ENCODE measurements around the gene BMP8A. TPM values are rescaled to one million over a fixed set of nuclear protein-coding genes. Genes with fewer than 3 reads are reported as not detected.
"Not testable (repeated sequence)": the region's sequence is repeated elsewhere in the genome, so short reads cannot be mapped to it uniquely, and the experiment has no call there.

BMP8A gene
- total RNA-seq, 4 donors from 2014 or later, result 0.40 to 4.0 (median 1.2) TPM

GRCh38 chr1:39472826-39473225 is 18.6 kb upstream of the BMP8A start:
- no peak overlapping the region for H3K4me3 ChIP-seq
- no peak for ATAC-seq
- no peaks in the 10 kb centered on the region for H3K27me3 ChIP-seq
- no peaks in the 10 kb centered on the region for H3K9me3 ChIP-seq
- no peak overlapping the region for H3K27ac ChIP-seq
- no peaks in the 10 kb centered on the region for H3K4me1 ChIP-seq
- peaks cover 5 to 98% of the 10 kb centered on the region in 2 donors for H3K36me3 ChIP-seq
- TF ChIP-seq POLR2A (IDR thresholded peaks at IDR 0.05) (no peak), EP300 (IDR thresholded peaks at IDR 0.05) (no peak), POLR2AphosphoS5 (IDR thresholded peaks at IDR 0.05) (no peak), CTCF (IDR thresholded peaks at IDR 0.05) (no peak)
- 72 to 78% methylated on average over 7 of the region's 7 CpGs for WGBS, 2 donors (ENCODE audit: low coverage in 1 of 2)

GRCh38 chr1:39473324-39473723 is 18.1 kb upstream of the BMP8A start:
- Histone ChIP-seq H3K4me3 (no peak overlapping the region), H3K27me3 (no peaks in the 10 kb centered on the region), H3K27ac (no peak overlapping the region), H3K4me1 (no peaks in the 10 kb centered on the region), H3K36me3 (peaks cover 3 to 98% of the 10 kb centered on the region in 2 donors), H3K9me3 (no peaks in the 10 kb centered on the region)
- ATAC-seq, result no peak
- 79 to 86% methylated on average over 3 to 4 of the region's 4 CpGs for WGBS, 2 donors (ENCODE audit: low coverage in 1 of 2)
- TF ChIP-seq POLR2A (IDR thresholded peaks at IDR 0.05) (no peak), CTCF (IDR thresholded peaks at IDR 0.05) (no peak), POLR2AphosphoS5 (IDR thresholded peaks at IDR 0.05) (no peak), EP300 (IDR thresholded peaks at IDR 0.05) (no peak)

GRCh38 chr1:39474810-39475209 is 16.6 kb upstream of the BMP8A start:
- TF ChIP-seq POLR2A (IDR thresholded peaks at IDR 0.05) (no peak), EP300 (IDR thresholded peaks at IDR 0.05) (no peak), CTCF (IDR thresholded peaks at IDR 0.05) (no peak), POLR2AphosphoS5 (IDR thresholded peaks at IDR 0.05) (no peak)
- Histone ChIP-seq H3K4me1 (no peaks in the 10 kb centered on the region), H3K27me3 (no peaks in the 10 kb centered on the region), H3K9me3 (no peaks in the 10 kb centered on the region), H3K27ac (no peak overlapping the region), H3K36me3 (peaks cover 0 to 98% of the 10 kb centered on the region in 2 donors), H3K4me3 (no peak overlapping the region)
- no peak for ATAC-seq
- 60 to 81% methylated on average over 4 of the region's 4 CpGs for WGBS, 2 donors (ENCODE audit: low coverage in 1 of 2)

- not testable (repeated sequence) for H3K4me1 ChIP-seq, H3K27ac ChIP-seq, ATAC-seq, H3K9me3 ChIP-seq, H3K4me3 ChIP-seq, H3K27me3 ChIP-seq
- 22 to 64% methylated on average over 1 of the region's 1 CpG for WGBS, 2 donors (ENCODE audit: low coverage in 1 of 2)
- H3K36me3 ChIP-seq, result peaks cover 0 to 98% of the 10 kb centered on the region in 2 donors
Observed at GRCh38 chr1:39475551-39475950, 15.9 kb upstream of the BMP8A start.

GRCh38 chr1:39478126-39478915 is 13.1 kb upstream of the BMP8A start:
- 87% methylated on average over 3 of the region's 5 CpGs; no CpG with 5 or more reads in 1 of the 2 donors for WGBS, 2 donors (ENCODE audit: low coverage in 1 of 2)
- H3K27me3 ChIP-seq, result no peaks in the 10 kb centered on the region
- H3K36me3 ChIP-seq, result peaks cover 0 to 98% of the 10 kb centered on the region in 2 donors
- TF ChIP-seq CTCF (IDR thresholded peaks at IDR 0.05), result no peak
- no peak overlapping the region for H3K4me3 ChIP-seq
- no peaks in the 10 kb centered on the region for H3K9me3 ChIP-seq
- ATAC-seq, result no peak
- no peak overlapping the region for H3K27ac ChIP-seq
- no peaks in the 10 kb centered on the region for H3K4me1 ChIP-seq

Data from gastroesophageal sphincter (tissue), 4 donors.